Caco-2 (cell line): ENCODE data around the gene LRRIQ1. TPM values are rescaled to one million over a fixed set of nuclear protein-coding genes. Genes with fewer than 3 reads are reported as not detected.

ENCODE experiments used
- BruUV-seq: library from RNA; stranded (reverse); fragments of 400-500 nt; replicated peaks from 2 replicates; lab custom pipeline; 2021; lab: Mats Ljungman, UMichigan
- CTCF ChIA-PET: fragments of 300-600 bp; sonication (Branson Sonifier 250); formaldehyde crosslinking; loops from one replicate; lab custom pipeline; 2022; ENCODE audit warnings: antibody characterized with exemption; lab: Charles Lee
- POLR2A ChIA-PET: fragments of 300-600 bp; sonication (Branson Sonifier 250); formaldehyde crosslinking; loops from one replicate; lab custom pipeline; 2022; ENCODE audit warnings: antibody characterized with exemption; lab: Charles Lee
- DNase-seq, 2 experiments: peaks; one replicate each; pipeline versions ENCODE4 v3.0.0 to v3.0.0-alpha.2; 2020 to 2022
- H3K27me3 ChIP-seq: replicated peaks from 2 replicates; pipeline ENCODE4 v1.6.0; 2011; ENCODE audit warnings: low read length; ENCODE audit not compliant: control insufficient read depth, insufficient read depth
- H3K36me3 ChIP-seq: 2 replicates; pipeline ENCODE4 v1.5.1; 2011; ENCODE audit warnings: low read length; ENCODE audit not compliant: control insufficient read depth, insufficient read depth
- H3K4me1 ChIP-seq: fragments of 250-450 bp; sonication (Bioruptor Pico); 2 replicates; pipeline ENCODE4 v1.5.1; 2020; ENCODE audit warnings: mild to moderate bottlenecking
- H3K4me3 ChIP-seq: 2 replicates; pipeline ENCODE4 v1.5.1; 2011; ENCODE audit warnings: low read depth, mild to moderate bottlenecking, control low read depth, low read length
- H3K9me3 ChIP-seq: fragments of 250-450 bp; sonication (Bioruptor Pico); 2 replicates; pipeline ENCODE4 v1.5.1; 2020; ENCODE audit warnings: mild to moderate bottlenecking, moderate library complexity
- H3K27ac Mint-ChIP-seq: one replicate; pipeline ENCODE4 v1.8.0; 2022; ENCODE audit warnings: mixed read lengths; ENCODE audit not compliant: unreplicated experiment
- H3K27me3 Mint-ChIP-seq: one replicate; pipeline ENCODE4 v1.8.0; 2022; ENCODE audit warnings: mixed read lengths; ENCODE audit not compliant: insufficient read depth, unreplicated experiment
- H3K36me3 Mint-ChIP-seq: one replicate; pipeline ENCODE4 v1.8.0; 2022; ENCODE audit warnings: mild to moderate bottlenecking, mixed read lengths; ENCODE audit not compliant: insufficient read depth, unreplicated experiment
- H3K4me1 Mint-ChIP-seq: one replicate; pipeline ENCODE4 v1.8.0; 2022; ENCODE audit warnings: low read depth, mixed read lengths; ENCODE audit not compliant: unreplicated experiment
- H3K4me3 Mint-ChIP-seq: one replicate; pipeline ENCODE4 v1.8.0; 2022; ENCODE audit warnings: mild to moderate bottlenecking, moderate library complexity, mixed read lengths; ENCODE audit not compliant: unreplicated experiment
- H3K9me3 Mint-ChIP-seq: one replicate; pipeline ENCODE4 v1.8.0; 2022; ENCODE audit warnings: mixed read lengths; ENCODE audit not compliant: unreplicated experiment
- CTCF ChIP-seq, 2 experiments: fragments of 200-600 bp in 1 of 2; IDR thresholded peaks; 1 replicate in 1 of 2; 2 replicates in 1 of 2; pipeline versions ENCODE4 v1.5.1 to v1.8.0; 2011 to 2022; ENCODE audit warnings: antibody characterized with exemption in 1 of 2, control low read depth in 1 of 2, inconsistent platforms in 1 of 2, low read depth in 1 of 2, low read length in 1 of 2, mild to moderate bottlenecking in 1 of 2, moderate library complexity in 1 of 2; ENCODE audit not compliant: insufficient read depth in 1 of 2, severe bottlenecking in 1 of 2, unreplicated experiment in 1 of 2
- intact Hi-C: fragments of 100-400 bp; cut with micrococcal nuclease; formaldehyde crosslinking; loops from one replicate; pipeline ENCODE4 v1.10.0; 2022; ENCODE audit not compliant: unreplicated experiment
- total RNA-seq: library from RNA; stranded (reverse); gene quantifications from 2 replicates; pipeline ENCODE4 v1.2.3, GENCODE V29; 2022

LRRIQ1 gene
- total RNA-seq, 1 experiment from 2014 or later: not detected

GRCh38 chr12:84995641-84996040, 40.5 kb upstream of the LRRIQ1 start:
- H3K9me3 ChIP-seq: no peaks in the 10 kb centered on the region
- no peaks in the 10 kb centered on the region for H3K27me3 Mint-ChIP-seq
- H3K4me3 Mint-ChIP-seq: no peak overlapping the region
- H3K27ac Mint-ChIP-seq: no peak overlapping the region
- H3K4me1 ChIP-seq: no peaks in the 10 kb centered on the region
- no peaks in the 10 kb centered on the region for H3K27me3 ChIP-seq
- H3K4me1 Mint-ChIP-seq: no peaks in the 10 kb centered on the region
- H3K36me3 Mint-ChIP-seq: no peaks in the 10 kb centered on the region
- ChIA-PET POLR2A (no interaction called here), CTCF (no interaction called here)
- no TSS peak for BruUV-seq
- H3K36me3 ChIP-seq: no peaks in the 10 kb centered on the region
- DNase-seq: no peak
- H3K9me3 Mint-ChIP-seq: peaks cover 10% of the 10 kb centered on the region
- no peak overlapping the region for H3K4me3 ChIP-seq
- no peak for TF ChIP-seq CTCF (IDR thresholded peaks at IDR 0.05; ENCODE audit: insufficient read depth in 1 of 2, low read depth in 1 of 2, low read length in 1 of 2, severe bottlenecking in 1 of 2, unreplicated experiment in 1 of 2)
- intact Hi-C loops: no loop called here

GRCh38 chr12:84996759-84997158, 39.4 kb upstream of the LRRIQ1 start:
- Histone ChIP-seq H3K36me3 (no peaks in the 10 kb centered on the region), H3K27me3 (no peaks in the 10 kb centered on the region), H3K9me3 (no peaks in the 10 kb centered on the region), H3K4me1 (no peaks in the 10 kb centered on the region), H3K4me3 (no peak overlapping the region)
- Mint-ChIP-seq H3K36me3 (no peaks in the 10 kb centered on the region), H3K9me3 (peaks cover 10% of the 10 kb centered on the region), H3K27me3 (no peaks in the 10 kb centered on the region), H3K4me1 (no peaks in the 10 kb centered on the region), H3K27ac (no peak overlapping the region), H3K4me3 (no peak overlapping the region)
- intact Hi-C loops: no loop called here
- no peak for DNase-seq
- CTCF ChIA-PET: no interaction called here
- no TSS peak for BruUV-seq
- no peak for TF ChIP-seq CTCF (IDR thresholded peaks at IDR 0.05; ENCODE audit: insufficient read depth in 1 of 2, low read depth in 1 of 2, low read length in 1 of 2, severe bottlenecking in 1 of 2, unreplicated experiment in 1 of 2)
- POLR2A ChIA-PET: no interaction called here

GRCh38 chr12:84998341-84998740, 37.8 kb upstream of the LRRIQ1 start:
- Mint-ChIP-seq H3K36me3 (no peaks in the 10 kb centered on the region), H3K4me3 (no peak overlapping the region), H3K27ac (no peak overlapping the region), H3K27me3 (no peaks in the 10 kb centered on the region), H3K9me3 (peaks cover 10% of the 10 kb centered on the region), H3K4me1 (no peaks in the 10 kb centered on the region)
- H3K4me3 ChIP-seq: no peak overlapping the region
- no peak for TF ChIP-seq CTCF (IDR thresholded peaks at IDR 0.05; ENCODE audit: insufficient read depth in 1 of 2, low read depth in 1 of 2, low read length in 1 of 2, severe bottlenecking in 1 of 2, unreplicated experiment in 1 of 2)
- no peaks in the 10 kb centered on the region for H3K9me3 ChIP-seq
- BruUV-seq: no TSS peak
- no peaks in the 10 kb centered on the region for H3K4me1 ChIP-seq
- ChIA-PET POLR2A (no interaction called here), CTCF (no interaction called here)
- DNase-seq: no peak
- H3K36me3 ChIP-seq: no peaks in the 10 kb centered on the region
- intact Hi-C loops: no loop called here
- no peaks in the 10 kb centered on the region; the same call in 1 of the 2 replicates for H3K27me3 ChIP-seq
